GM19467 (cell line): ENCODE results near the gene PPP4R4.

ENCODE experiments used
- ATAC-seq: cut with Tn5 transposase; IDR thresholded peaks from one replicate; pipeline ENCODE4 v1.9.1; 2021; ENCODE audit warnings: mild to moderate bottlenecking, moderate library complexity; ENCODE audit not compliant: unreplicated experiment

The PPP4R4 gene

GRCh38 chr14:94173885-94174603 lies at the start of gene PPP4R4:
PPP4R4 (plus strand) TSS chr14:94174322; CDS start chr14:94174466, 144 bp downstream.
- ATAC-seq, result peak; percentile 79

- ATAC-seq, result no peak
Measured at GRCh38 chr14:94124582-94125377, 49.3 kb upstream of the PPP4R4 start.

- no peak for ATAC-seq
Measured at GRCh38 chr14:94125659-94126418, 48.3 kb upstream of the PPP4R4 start.

- ATAC-seq, result no peak
Measured at GRCh38 chr14:94126419-94126677, 47.8 kb upstream of the PPP4R4 start.

- no peak for ATAC-seq
Measured at GRCh38 chr14:94126800-94127199, 47.3 kb upstream of the PPP4R4 start.

- no peak for ATAC-seq
Measured at GRCh38 chr14:94127330-94127729, 46.8 kb upstream of the PPP4R4 start.

GRCh38 chr14:94128216-94128839 lies 45.8 kb upstream of the PPP4R4 start:
- ATAC-seq, result no peak

- peak; percentile 92 for ATAC-seq
Measured at GRCh38 chr14:94129111-94129757, 44.9 kb upstream of the PPP4R4 start, which contains the start of gene IFI27L2. IFI27L2 (minus strand) TSS chr14:94129604; CDS start chr14:94129564, 40 bp downstream.

GRCh38 chr14:94129758-94130414 lies 44.2 kb upstream of the PPP4R4 start:
- ATAC-seq, result no peak

GRCh38 chr14:94132285-94132887 lies 41.7 kb upstream of the PPP4R4 start:
- ATAC-seq, result no peak

- ATAC-seq, result no peak
Measured at GRCh38 chr14:94135476-94135875, 38.6 kb upstream of the PPP4R4 start.

- no peak for ATAC-seq
Measured at GRCh38 chr14:94136575-94137331, 37.4 kb upstream of the PPP4R4 start.

GRCh38 chr14:94138251-94138650 lies 35.9 kb upstream of the PPP4R4 start:
- no peak for ATAC-seq

- no peak for ATAC-seq
Measured at GRCh38 chr14:94139006-94139405, 35.1 kb upstream of the PPP4R4 start.

GRCh38 chr14:94139421-94139820 lies 34.7 kb upstream of the PPP4R4 start:
- no peak for ATAC-seq

GRCh38 chr14:94142247-94142646 lies 31.9 kb upstream of the PPP4R4 start:
- ATAC-seq, result no peak

GRCh38 chr14:94142836-94143235 lies 31.3 kb upstream of the PPP4R4 start:
- no peak for ATAC-seq

- ATAC-seq, result no peak
Measured at GRCh38 chr14:94143239-94143638, 30.9 kb upstream of the PPP4R4 start.

GRCh38 chr14:94143711-94144110 lies 30.4 kb upstream of the PPP4R4 start:
- no peak for ATAC-seq
